HepG2 (cell line): ENCODE results near the gene FAM229A. TPM values are rescaled to one million over a fixed set of nuclear protein-coding genes. Genes with fewer than 3 reads are reported as not detected.
A peak's percentile ranks its signal among the peaks of the same experiment; 100 is the strongest.

Experiments used
- CENPX ChIP-seq: sonication (generic); formaldehyde crosslinking; IDR thresholded peaks from 2 replicates; pipeline ENCODE4 v1.9.0; 2021; ENCODE audit warnings: mild to moderate bottlenecking, missing genetic modification reagents, moderate library complexity
- FOXA1 ChIP-seq, 2 experiments: fragments of 450-650 bp in 1 of 2; sonication (generic) in 1 of 2; formaldehyde crosslinking in 1 of 2; IDR thresholded peaks; 2 replicates each; pipeline versions ENCODE4 v1.4.0 to v1.6.1; 2016 to 2020; ENCODE audit warnings: missing genetic modification reagents in 1 of 2
- FOXC1 ChIP-seq: sonication (generic); formaldehyde crosslinking; IDR thresholded peaks from 2 replicates; pipeline ENCODE4 v1.8.0; 2022; ENCODE audit warnings: mild to moderate bottlenecking, missing genetic modification reagents, borderline replicate concordance
- HNF4A ChIP-seq: sonication (generic); formaldehyde crosslinking; IDR thresholded peaks from 2 replicates; pipeline ENCODE4 v1.4.0; 2020; ENCODE audit warnings: missing genetic modification reagents
- KAT2B ChIP-seq: fragments of 150-350 bp; IDR thresholded peaks from 2 replicates; pipeline ENCODE4 v1.6.1; 2014; ENCODE audit warnings: low read depth, low read length, borderline replicate concordance
- KLF11 ChIP-seq: IDR thresholded peaks from 2 replicates; pipeline ENCODE4 v1.6.1; 2016; ENCODE audit warnings: missing compliant biosample characterization
- MTA1 ChIP-seq: sonication (generic); formaldehyde crosslinking; IDR thresholded peaks from 2 replicates; pipeline ENCODE4 v1.4.0; 2020; ENCODE audit warnings: missing genetic modification reagents, mild to moderate bottlenecking, borderline replicate concordance
- PHF5A ChIP-seq: IDR thresholded peaks from one replicate; pipeline ENCODE4 v1.6.1; 2018; ENCODE audit warnings: low read depth, missing genetic modification reagents; ENCODE audit not compliant: unreplicated experiment
- POLR2A ChIP-seq, 2 experiments: IDR thresholded peaks; 2 replicates each; pipeline ENCODE4 v1.6.1; 2011; ENCODE audit warnings: low read depth in 2 of 2, low read length in 2 of 2, mild to moderate bottlenecking in 1 of 2, moderate library complexity in 1 of 2; ENCODE audit not compliant: insufficient read depth in 1 of 2
- RERE ChIP-seq: IDR thresholded peaks from 2 replicates; pipeline ENCODE4 v1.6.1; 2016; ENCODE audit warnings: low read depth, missing genetic modification reagents, missing compliant biosample characterization
- SIX4 ChIP-seq: sonication (generic); formaldehyde crosslinking; IDR thresholded peaks from 2 replicates; pipeline ENCODE4 v1.4.0; 2020; ENCODE audit warnings: missing genetic modification reagents
- THRA ChIP-seq: sonication (generic); formaldehyde crosslinking; IDR thresholded peaks from 2 replicates; pipeline ENCODE4 v1.4.0; 2020; ENCODE audit warnings: missing genetic modification reagents, borderline replicate concordance
- ZFYVE20 ChIP-seq: sonication (generic); formaldehyde crosslinking; IDR thresholded peaks from 2 replicates; pipeline ENCODE4 v1.8.0; 2023; ENCODE audit warnings: low read depth, mild to moderate bottlenecking, moderate library complexity, missing genetic modification reagents, borderline replicate concordance
- ZNF280D ChIP-seq: sonication (generic); formaldehyde crosslinking; IDR thresholded peaks from 2 replicates; pipeline ENCODE4 v1.5.1; 2020; ENCODE audit warnings: mild to moderate bottlenecking, missing genetic modification reagents
- ZNF614 ChIP-seq: IDR thresholded peaks from 2 replicates; pipeline ENCODE4 v1.6.1; 2018; ENCODE audit warnings: missing biosample characterization, missing genetic modification reagents, inconsistent platforms, borderline replicate concordance
- ZNF703 ChIP-seq: sonication (generic); formaldehyde crosslinking; IDR thresholded peaks from 2 replicates; pipeline ENCODE4 v1.5.1; 2020; ENCODE audit warnings: missing genetic modification reagents, mild to moderate bottlenecking, moderate library complexity, borderline replicate concordance
- polyA plus RNA-seq, 8 experiments: library from polyadenylated mRNA; depleted of rRNA in 3 of 8; stranded (reverse) in 7 of 8; unstranded in 1 of 8; fragments of >200 nt; fragmentation: Illumina TruSeq in 4 of 8; extraction: Trizol in 4 of 8; gene quantifications; 2 replicates each; pipeline versions ENCODE4 v1.2.1 to v1.2.3, GENCODE V29; 2011 to 2016; ENCODE audit warnings: low read depth in 4 of 8, missing spikeins in 1 of 8, mixed read lengths in 1 of 8; ENCODE audit not compliant: insufficient read depth in 1 of 8
- total RNA-seq, 5 experiments: library from RNA; depleted of rRNA; stranded (reverse); fragments of >200 nt; fragmentation: Illumina TruSeq; extraction: Trizol; gene quantifications; 2 replicates each; pipeline ENCODE4 v1.2.3, GENCODE V29; 2016; ENCODE audit warnings: low read depth in 1 of 5
- TF ChIP-seq, protein P1 (sequence below): sonication (generic); formaldehyde crosslinking; IDR thresholded peaks from 2 replicates; pipeline ENCODE4 v1.4.0; 2020; ENCODE audit warnings: mild to moderate bottlenecking, missing genetic modification reagents, borderline replicate concordance

The FAM229A gene
- total and polyA plus RNA-seq, 2 of the 13 experiments (the other 11 are each of a cell fraction or from before 2014, with no cell fraction given) = 3.2 to 17.6 TPM

DNA sequence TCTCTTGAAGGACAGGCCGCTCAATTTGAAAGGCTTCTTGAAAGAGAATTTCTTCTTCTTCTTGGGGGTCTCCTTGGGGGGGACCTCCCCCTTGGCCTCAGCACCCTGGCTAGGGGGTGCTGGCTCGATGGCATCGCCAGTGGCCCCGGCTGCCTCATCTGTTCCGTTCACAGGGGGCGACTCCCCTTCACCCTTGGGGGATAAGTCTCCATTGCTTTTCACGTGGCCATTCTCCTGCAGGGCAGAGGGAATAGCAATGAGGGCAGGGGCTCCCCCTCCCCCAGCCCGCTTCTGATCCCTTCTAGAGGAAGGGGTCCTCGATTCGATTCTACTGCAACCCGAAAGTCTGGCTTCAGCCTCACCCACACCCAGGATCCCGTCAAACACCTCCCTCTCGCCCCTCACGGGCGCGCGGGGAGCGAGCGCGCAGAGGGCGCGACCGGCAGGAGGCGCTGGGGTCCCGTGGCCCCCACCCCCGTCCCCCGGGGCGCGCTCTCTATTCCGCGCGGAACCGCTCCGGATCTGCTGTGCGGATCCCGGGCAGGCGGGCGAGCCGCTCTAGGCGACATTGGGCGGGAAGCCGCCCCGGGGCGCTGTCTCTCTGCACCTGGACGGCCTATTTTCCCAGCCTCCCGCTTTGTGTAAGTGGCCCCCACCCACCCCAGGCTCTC lies 27.3 kb downstream of the FAM229A start (continued):
- TF ChIP-seq RERE (CRISPR knock-in tag) (no peak), HNF4A (CRISPR knock-in tag) (no peak), ZNF703 (no peak), ZFYVE20 (CRISPR knock-in tag) (no peak), ZNF614 (peak; percentile 43; the same call in 1 of the 2 replicates), SIX4 (no peak), FOXA1 (IDR thresholded peaks at IDR 0.05) (no peak), FOXA1 (CRISPR knock-in tag; IDR thresholded peaks at IDR 0.05) (no peak), KLF11 (CRISPR knock-in tag) (no peak), THRA (CRISPR knock-in tag) (no peak), ZNF280D (CRISPR knock-in tag) (no peak), POLR2A (IDR thresholded peaks at IDR 0.05; ENCODE audit: insufficient read depth in 1 of 2, low read depth in 2 of 2, low read length in 2 of 2) (0 out of 4 replicates have a peak, but pooled peaks of 1 of the 2 experiments have one; percentile 33), KAT2B (no peak), MTA1 (CRISPR knock-in tag) (0 out of 2 replicates have a peak, but pooled peaks have one; percentile 24), CENPX (CRISPR knock-in tag) (no peak), FOXC1 (no peak), PHF5A (no peak)
- TF ChIP-seq, protein P1, sequence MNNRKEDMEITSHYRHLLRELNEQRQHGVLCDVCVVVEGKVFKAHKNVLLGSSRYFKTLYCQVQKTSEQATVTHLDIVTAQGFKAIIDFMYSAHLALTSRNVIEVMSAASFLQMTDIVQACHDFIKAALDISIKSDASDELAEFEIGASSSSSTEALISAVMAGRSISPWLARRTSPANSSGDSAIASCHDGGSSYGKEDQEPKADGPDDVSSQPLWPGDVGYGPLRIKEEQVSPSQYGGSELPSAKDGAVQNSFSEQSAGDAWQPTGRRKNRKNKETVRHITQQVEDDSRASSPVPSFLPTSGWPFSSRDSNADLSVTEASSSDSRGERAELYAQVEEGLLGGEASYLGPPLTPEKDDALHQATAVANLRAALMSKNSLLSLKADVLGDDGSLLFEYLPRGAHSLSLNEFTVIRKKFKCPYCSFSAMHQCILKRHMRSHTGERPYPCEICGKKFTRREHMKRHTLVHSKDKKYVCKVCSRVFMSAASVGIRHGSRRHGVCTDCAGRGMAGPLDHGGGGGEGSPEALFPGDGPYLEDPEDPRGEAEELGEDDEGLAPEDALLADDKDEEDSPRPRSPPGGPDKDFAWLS (CRISPR knock-in tag) = no peak
